Measurements from ENCODE around the gene ATP5F1B.
A peak's percentile ranks its signal among the peaks of the same experiment; 100 is the strongest.

The ATP5F1B gene

DNA sequence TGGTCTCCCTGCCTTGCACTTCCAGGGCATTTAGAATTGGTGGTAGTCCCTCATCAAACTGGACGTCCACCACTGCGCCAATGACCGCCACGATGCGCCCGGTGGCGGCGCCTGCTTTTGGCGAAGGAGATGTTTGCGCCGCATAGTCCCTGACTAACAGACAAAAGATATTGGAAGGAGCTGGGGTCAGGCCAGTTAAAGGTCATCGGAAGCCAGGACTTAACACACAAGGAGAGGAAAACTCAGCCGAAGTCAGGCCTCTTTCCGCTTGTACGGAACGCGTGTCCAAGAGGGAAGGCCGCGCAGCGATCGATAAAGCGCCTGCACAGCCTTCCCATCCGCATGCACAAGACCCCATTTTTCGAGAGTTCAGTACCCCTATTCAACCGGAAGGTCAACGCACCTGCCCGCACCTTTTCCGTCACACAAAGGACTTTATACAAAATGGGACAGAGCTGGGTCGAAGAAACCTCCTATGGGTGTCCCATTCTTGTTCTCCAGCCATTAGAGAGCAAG, 525 bp downstream of the ATP5F1B start:
- DNase-seq, result no peak

DNA sequence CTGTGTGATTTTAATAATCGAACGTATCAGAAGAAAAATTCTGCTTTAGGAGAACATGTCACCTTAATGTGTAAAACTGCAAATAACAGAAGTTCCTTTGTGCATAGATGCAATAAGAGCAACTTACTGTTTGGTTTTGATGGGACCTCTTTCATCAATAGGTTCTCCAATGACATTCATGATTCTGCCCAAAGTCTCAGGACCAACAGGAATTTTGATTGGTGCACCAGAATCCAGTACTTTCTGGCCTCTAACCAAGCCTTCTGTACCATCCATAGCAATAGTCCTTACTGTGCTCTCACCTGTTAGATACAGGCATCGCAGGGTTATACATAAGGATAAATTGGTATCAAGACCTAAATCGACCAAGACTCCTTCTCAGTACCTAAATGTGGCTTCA, 1.1 kb downstream of the ATP5F1B start:
- no peak for DNase-seq

DNA sequence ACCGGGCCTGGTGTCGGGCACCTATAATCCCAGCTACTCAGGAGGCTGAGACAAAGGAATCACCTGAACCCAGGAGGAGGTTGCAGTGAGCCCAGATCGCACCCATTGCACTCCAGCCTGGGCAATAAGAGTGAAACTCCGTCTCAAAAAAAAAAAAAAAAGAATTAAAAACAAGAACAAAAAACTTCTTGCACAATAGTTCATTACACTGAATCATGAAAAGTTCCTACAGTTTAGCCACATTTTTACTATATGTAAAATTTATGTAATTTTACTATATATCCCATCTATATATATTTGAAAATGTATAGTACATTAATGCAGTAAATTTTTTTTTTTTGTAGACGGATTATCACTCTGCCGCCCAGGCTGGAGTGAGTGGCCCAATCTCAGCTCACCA, 4.6 kb downstream of the ATP5F1B start:
- DNase-seq, result no peak

DNA sequence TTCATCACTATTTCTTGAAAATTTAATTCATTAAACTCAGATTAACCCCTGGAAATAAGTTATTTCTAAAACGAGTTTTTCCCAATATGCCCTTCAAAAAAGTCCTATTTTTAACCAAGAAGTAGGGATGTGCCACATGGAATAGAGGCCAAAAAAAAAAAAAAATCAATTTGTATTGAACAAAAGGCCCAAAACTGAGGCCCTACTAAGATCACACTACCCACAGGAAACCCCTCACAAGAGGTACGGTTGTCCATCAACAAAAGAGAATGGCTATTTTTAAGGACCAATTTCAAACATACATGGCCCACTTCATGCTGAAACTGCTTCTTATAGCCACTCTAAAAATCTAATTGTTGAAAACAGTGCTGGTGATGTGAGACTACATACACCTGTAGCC, 8.2 kb downstream of the ATP5F1B start:
- no peak for DNase-seq

GRCh38 chr12:56636675-56637540, 8.9 kb downstream of the ATP5F1B start:
- DNase-seq, result peak; percentile 95

DNA sequence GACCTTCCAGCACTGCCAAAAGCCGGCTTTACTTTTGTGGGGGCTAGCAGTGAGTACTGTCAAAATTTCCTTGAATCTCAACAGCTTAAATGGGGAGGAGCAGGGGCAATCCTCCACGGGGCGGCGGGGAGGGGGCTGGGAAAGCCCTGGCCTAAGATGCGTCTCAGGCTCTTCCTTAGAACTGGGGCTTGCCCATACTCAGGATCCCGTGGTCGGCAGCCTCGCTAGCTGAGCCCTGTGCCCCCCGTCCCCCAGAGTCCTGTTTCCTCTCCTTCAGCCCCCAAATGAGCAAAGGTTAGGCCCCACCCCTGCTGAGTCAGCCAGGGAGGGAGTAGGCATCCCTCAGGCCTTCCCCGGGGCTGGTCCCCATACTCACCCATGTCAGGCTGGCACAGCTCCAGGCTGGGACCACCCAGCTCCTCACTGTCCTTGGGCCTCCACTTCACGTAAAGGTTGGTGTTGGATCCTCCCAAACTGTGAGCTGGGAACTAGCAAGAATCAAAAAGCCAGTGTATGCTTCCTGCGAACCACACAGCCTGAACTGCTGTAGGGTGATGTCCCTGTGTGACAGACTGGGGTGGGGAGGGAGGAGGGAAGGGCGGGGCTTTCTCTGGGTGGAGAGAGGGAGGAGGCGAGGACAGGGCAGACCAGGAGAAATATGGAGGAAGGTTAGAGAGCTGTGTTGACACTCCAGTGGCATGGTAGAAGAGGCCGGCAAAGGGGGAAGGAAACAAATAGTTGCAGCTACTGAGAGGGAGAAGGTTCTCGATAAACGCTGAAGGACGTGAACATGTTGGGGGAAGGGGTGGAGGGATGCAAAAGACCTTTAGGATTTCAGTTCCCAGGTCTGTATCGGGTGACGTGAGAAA, 9.7 kb downstream of the ATP5F1B start:
- DNase-seq, result no peak

DNA sequence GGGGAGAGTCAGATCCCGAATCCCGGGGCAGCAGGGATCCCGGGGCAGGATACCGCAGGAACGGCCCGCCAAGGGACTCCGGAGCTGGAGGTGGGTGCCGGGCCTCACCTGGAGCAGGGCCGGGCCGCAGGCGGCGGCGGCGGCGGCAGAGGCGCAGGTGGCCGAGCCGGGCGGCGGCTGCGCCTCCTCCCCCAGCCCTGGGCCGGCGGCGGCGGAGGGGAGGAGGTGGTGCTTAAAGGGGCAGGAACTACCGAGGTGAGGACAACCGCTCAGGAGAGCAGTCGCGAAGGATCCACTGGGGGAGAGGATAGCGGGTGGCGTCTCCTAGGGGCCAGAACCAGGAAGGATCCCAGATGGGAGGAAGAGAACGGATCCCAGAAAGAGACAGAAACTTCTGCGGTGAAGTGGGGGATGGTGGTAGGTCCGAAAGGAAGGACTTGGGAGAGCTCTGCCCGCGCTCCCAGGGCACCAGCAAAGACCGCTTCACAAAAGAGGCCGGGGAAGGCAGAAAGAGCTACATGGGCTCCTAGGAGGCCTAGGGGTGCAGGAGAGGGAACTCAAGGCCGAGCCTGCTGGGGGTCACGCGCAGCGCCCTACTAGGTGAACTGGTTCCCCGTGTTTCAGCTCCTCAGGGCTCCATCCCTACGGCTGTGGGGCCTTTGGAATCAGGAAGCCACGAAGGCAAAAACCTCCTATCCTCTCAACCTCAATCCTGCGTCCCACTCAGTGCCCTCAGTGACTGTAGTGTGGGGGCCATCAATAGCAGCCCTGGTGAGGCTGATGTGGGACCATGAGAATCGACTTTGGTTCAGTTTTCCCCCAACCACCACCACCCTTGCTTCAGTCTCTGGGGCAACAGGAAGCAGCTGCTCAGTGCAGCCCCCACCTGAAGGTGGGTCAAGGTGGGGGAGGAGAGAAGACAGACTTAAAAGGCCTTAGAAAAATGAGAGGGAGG, 10.7 kb downstream of the ATP5F1B start:
- DNase-seq, result peak; percentile 41

DNA sequence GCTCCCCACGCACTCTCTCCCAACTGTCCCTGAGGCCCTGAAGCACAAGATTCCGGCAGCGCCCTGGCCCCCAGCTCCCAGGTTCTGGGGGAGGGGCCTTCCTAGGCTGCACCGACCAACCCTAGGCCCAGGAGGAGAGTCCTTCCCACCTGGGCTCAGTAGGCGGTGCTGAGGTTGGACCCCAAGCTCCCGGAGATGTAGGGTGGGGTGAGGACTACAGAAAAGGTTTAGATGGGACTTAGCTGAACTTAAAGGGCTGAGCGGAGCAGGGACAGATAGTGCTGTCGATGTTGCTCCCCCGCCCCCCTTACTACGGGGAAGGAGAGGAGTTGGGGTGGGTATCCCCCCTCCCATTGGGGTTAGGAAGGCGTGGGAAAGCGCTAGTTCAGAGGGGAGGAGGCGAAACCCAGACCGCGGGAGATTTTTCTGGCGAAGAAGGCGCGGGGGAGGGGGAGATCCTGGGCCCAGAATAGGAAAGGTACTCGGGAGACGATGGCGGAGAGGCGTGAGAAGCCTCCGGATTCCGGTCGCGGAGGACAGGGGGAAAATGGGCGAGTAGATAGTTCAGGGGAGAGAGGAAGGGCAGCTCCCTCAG, 11.4 kb downstream of the ATP5F1B start:
- DNase-seq, result no peak

DNA sequence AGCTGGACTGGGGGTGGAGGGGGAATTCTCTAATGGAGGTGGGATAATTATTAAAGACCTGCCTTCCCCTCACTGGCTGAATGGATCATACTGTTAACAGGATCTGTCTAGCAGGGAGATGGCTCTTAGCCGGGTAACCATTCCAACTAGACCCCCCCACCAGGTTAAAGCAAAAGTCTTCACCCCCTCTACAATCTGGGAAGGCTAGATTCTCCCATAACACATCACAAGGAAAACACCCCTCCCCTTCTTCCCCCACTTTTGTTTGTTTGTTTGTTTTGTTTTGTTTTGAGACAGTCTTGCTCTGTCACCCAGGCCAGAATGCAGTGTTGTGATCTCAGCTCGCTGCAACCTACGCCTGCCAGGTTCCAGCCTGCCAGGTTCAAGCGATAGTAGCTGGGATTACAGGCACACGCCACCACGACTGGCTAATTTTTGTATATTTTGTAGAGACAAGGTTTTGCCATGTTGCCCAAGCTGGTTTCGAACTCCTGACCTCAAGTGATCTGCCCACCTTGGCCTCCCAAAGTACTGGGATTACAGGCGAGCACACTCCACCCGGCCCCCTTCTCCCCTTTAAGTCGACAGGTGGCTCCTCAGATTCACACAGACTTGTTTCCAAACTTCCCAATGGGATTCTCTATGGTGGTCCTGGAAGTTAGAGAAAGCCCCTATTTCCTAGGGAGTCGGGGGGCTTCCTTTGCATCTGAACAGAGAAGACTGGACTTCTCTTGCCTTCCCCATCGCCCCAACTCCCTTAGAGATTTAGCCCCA, 12.1 kb downstream of the ATP5F1B start:
- no peak for DNase-seq

DNA sequence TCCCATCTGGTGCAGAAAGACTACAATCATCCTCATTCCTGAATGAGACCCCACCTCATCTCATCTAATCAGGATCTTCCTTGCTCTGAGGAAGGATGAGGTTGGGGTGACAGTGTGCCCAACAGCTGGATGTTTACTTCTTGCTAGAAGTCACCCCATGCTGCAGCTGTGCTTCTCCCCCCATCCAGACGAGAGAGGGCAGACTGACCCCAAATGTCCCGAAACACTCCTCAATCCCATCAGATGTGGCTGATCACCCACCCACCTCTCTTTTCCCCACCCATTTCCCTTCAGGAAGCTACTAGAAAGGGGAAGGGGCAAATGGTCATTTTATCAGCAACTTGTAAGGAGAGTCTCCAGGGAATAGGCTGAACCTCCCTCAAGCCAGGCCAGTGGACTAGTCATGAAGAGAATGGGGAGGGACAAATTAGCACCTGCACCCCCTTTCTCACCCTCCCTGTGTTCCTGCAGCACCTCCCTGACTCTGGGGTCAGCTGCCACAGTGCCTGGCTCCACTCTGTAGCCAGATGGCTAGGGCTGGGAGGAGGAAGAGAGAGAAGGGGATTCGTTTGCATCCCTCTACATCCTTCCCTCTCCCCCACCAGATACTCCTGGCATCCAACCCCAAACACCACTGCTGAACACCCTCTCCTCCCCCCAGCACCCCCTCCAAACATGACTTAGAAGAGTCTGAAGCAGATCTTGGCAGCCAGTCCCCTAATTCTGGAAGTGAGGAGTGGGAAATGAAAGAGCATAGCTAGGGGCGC, 12.9 kb downstream of the ATP5F1B start:
- no peak for DNase-seq

- DNase-seq, result no peak
Measured at GRCh38 chr12:56631790-56632700, 13.7 kb downstream of the ATP5F1B start.

- no peak for DNase-seq
Measured at GRCh38 chr12:56630180-56630632, 15.6 kb downstream of the ATP5F1B start, which contains the start of gene BAZ2A. BAZ2A (minus strand) TSS chr12:56630326; CDS start chr12:56617530, 12,796 bp downstream.

DNA sequence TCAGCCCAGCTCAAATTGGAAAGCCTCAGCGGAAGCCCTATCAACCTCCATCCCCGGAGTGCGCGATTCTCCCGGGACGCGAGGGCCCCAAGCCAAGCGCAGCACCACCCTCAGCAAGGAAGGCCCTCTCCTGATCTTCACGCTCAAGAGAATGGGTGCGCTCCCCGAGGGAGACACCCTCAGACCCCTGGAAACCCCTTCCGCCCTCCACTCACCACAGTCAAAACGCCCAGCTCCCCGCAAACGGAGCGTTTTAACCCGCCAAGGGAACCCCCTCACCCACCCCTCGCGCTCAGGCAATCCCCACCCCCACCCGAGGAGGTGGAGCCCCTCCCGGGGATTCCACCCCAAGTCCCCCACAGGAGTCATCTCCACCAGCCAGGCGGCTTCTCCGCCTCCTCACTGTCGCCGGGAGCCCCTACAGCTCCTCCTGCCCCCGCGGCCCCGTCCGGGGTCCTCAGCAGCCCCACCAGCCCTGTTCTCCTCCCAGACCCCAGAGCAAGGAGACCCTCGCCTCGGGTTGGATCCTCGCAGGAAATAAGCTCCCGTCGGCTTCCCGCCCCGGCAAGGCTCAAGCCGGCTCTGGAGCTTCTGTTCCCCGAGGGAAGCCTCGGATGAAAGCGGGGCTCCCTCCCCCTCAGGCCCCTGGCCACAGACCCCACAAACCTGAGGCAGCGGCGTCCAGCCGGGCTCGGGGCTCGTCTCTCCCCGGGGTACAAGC, 16.2 kb downstream of the ATP5F1B start:
- DNase-seq, result no peak

DNA sequence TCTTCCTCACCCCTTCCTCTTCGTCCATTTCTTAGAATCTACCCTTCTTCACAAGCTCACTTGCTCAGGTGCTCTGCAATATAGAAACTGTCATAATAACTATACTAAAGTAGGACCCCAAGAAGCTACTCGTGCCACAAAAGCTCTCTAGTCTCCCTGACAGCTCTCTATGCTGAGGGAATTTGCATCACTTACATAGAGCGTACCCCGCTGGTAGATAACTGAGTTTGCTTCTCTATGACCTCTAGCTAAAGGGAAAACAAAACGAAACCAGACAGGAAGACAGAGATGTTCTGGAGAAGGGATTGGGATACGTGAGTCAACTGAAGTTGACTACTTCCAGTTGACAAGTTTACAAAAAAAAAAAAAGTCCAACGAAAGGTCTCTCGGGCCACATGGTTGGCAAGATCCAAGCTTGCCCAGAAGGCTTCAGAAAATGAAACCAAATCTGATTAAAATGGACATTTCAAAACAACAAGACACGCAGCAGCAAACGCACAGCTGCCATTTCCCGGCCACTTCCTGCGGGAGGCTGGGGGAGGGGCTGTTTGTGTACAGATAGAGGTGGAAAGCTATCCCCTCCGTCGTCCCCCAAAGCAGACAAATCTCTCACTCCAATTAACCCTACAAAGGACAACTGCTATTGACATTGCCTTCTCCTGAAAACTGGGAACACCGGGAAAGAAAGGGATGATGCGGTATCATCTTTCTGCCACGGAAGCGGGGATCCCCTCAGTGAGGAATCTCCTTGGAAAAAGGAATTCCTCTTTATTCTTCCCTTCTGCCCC, 16.9 kb downstream of the ATP5F1B start:
- no peak for DNase-seq

DNA sequence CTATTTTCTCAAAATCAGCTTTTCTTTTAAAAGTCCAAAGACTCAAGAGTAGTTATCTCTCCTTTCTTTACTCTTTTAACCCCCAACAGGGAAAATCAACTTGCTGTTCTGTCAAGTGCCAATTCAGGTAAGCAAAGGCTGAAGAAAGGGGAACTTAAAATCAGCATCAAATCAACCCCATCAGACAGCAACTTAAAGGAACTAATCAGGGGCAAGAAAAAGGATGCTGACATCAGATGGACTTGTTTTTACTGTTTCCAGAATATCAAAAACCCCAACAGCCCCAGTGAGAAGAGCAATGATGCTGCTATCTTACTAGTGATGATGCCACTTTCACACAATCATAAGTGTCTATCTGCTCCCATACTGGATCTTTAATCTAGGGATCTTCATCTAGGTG, 19.1 kb downstream of the ATP5F1B start:
- DNase-seq, result no peak

GRCh38 chr12:56622535-56622934, 23.2 kb downstream of the ATP5F1B start:
- DNase-seq, result no peak

- no peak for DNase-seq
Measured at GRCh38 chr12:56616925-56617324, 28.9 kb downstream of the ATP5F1B start.

DNA sequence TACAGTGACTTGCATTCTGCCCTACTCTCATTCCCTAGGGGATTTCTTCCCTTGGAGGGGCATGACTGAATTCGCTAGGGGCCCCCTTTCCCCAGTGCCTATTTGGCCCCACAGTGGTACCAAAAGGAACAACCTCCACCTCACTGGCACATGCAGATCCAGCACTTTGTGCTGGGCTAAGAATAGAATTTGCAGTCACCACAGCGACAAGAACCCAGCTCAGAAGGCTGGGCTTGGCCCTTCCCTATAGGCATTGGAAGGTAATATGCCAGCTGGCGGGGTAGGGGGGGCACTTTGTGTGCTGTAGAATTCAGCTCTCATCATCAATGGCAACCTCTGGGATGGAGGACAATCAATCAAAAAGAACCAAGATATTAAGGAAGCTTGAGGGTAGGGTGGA, 29.5 kb downstream of the ATP5F1B start:
- DNase-seq, result no peak

All from NCI-H524 treated with DMSO at 0.1 percent for 48 hours (cell line).